Measurements from ENCODE around the gene STAP1. TPM values are rescaled to one million over a fixed set of nuclear protein-coding genes. Genes with fewer than 3 reads are reported as not detected.
"Not testable (repeated sequence)": the region's sequence is repeated elsewhere in the genome, so short reads cannot be mapped to it uniquely, and the experiment has no call there.

Gene STAP1
- total and polyA plus RNA-seq, 8 donors = 0.10 to 0.50 (median 0.24) TPM; not detected in 1

GRCh38 chr4:67549123-67549522, 9.4 kb upstream of the STAP1 start:
- TF ChIP-seq CTCF (IDR thresholded peaks at IDR 0.05) = no peak
- H3K27ac ChIP-seq = no peak overlapping the region
- H3K27me3 ChIP-seq = no peaks in the 10 kb centered on the region
- H3K4me1 ChIP-seq = peaks cover 4 to 5% of the 10 kb centered on the region in 2 donors
- no peak for ATAC-seq
- H3K9me3 ChIP-seq = no peaks in the 10 kb centered on the region
- H3K4me3 ChIP-seq = no peak overlapping the region
- no peaks in the 10 kb centered on the region for H3K36me3 ChIP-seq
- no peak for DNase-seq
- intact Hi-C loops (cut with DNase I) = no loop called here

GRCh38 chr4:67550451-67550850, 8.1 kb upstream of the STAP1 start:
- H3K9me3 ChIP-seq = no peaks in the 10 kb centered on the region
- ATAC-seq = no peak
- H3K4me1 ChIP-seq = no peaks in the 10 kb centered on the region
- no peak for DNase-seq
- no peak for TF ChIP-seq CTCF (IDR thresholded peaks at IDR 0.05)
- no peaks in the 10 kb centered on the region for H3K27me3 ChIP-seq
- intact Hi-C loops (cut with DNase I) = no loop called here
- no peaks in the 10 kb centered on the region for H3K36me3 ChIP-seq
- H3K4me3 ChIP-seq = no peak overlapping the region
- no peak overlapping the region for H3K27ac ChIP-seq

- Histone ChIP-seq H3K4me3 (no peak overlapping the region), H3K4me1 (no peaks in the 10 kb centered on the region), H3K36me3 (no peaks in the 10 kb centered on the region), H3K9me3 (no peaks in the 10 kb centered on the region), H3K27me3 (no peaks in the 10 kb centered on the region), H3K27ac (no peak overlapping the region)
- TF ChIP-seq CTCF (IDR thresholded peaks at IDR 0.05) = no peak
- no peak for DNase-seq
- no peak for ATAC-seq
- intact Hi-C loops (cut with DNase I) = no loop called here
Observed at GRCh38 chr4:67550857-67551256, 7.7 kb upstream of the STAP1 start.

- H3K9me3 ChIP-seq; H3K27ac ChIP-seq; H3K4me1 ChIP-seq; intact Hi-C loops (cut with DNase I); DNase-seq; H3K4me3 ChIP-seq; H3K27me3 ChIP-seq; H3K36me3 ChIP-seq; ATAC-seq: not testable (repeated sequence)
Observed at GRCh38 chr4:67552146-67552792, 6.3 kb upstream of the STAP1 start.

GRCh38 chr4:67554096-67554495, 4.4 kb upstream of the STAP1 start:
- no peak for ATAC-seq
- Histone ChIP-seq H3K9me3 (no peaks in the 10 kb centered on the region), H3K4me1 (no peaks in the 10 kb centered on the region), H3K4me3 (no peak overlapping the region), H3K27ac (no peak overlapping the region), H3K36me3 (no peaks in the 10 kb centered on the region), H3K27me3 (no peaks in the 10 kb centered on the region)
- no peak for TF ChIP-seq CTCF (IDR thresholded peaks at IDR 0.05)
- DNase-seq = no peak
- intact Hi-C loops (cut with DNase I) = no loop called here

- DNase-seq (no peak), ATAC-seq (no peak)
- Histone ChIP-seq H3K27me3 (no peaks in the 10 kb centered on the region), H3K4me1 (no peaks in the 10 kb centered on the region), H3K27ac (no peak overlapping the region), H3K36me3 (no peaks in the 10 kb centered on the region), H3K4me3 (no peak overlapping the region), H3K9me3 (no peaks in the 10 kb centered on the region)
- no peak for TF ChIP-seq CTCF (IDR thresholded peaks at IDR 0.05)
- intact Hi-C loops (cut with DNase I) = no loop called here
Observed at GRCh38 chr4:67555447-67555846, 3.1 kb upstream of the STAP1 start.
